Fibroblast of upper back skin (primary cell): Measurements from ENCODE around the gene FLT3.
"Not testable (repeated sequence)": the region's sequence is repeated elsewhere in the genome, so short reads cannot be mapped to it uniquely, and the experiment has no call there.

Experiments
- DNase-seq: peaks from one replicate; pipeline ENCODE4 v3.0.0-alpha.2; 2013

The FLT3 gene

GRCh38 chr13:28043224-28043623 is 57.2 kb downstream of the FLT3 start:
- no peak for DNase-seq

DNA sequence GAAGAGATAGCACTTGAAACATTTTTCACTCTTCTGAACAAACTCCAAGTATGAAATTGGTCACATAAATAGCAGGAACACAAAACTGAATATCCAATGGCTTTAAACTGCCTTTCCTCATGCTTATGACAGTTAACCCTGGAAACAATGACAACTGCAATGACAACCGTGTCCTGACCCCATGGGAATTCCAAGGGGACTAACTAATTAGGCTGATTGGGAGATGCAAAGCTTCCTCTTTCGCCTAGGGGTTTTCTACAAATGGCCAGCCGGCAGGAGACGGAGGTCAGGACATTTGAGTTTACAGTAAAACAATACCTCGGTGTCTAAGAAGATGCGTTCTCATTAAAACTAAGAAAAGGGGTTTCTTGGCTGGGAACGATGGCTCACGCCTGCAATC is 58.9 kb downstream of the FLT3 start:
- no peak for DNase-seq

GRCh38 chr13:28041031-28041461 is 59.3 kb downstream of the FLT3 start:
- no peak for DNase-seq

GRCh38 chr13:28037399-28037798 is 63.0 kb downstream of the FLT3 start:
- no peak for DNase-seq

- DNase-seq = no peak
These were observed 65.1 kb downstream of the FLT3 start for GRCh38 chr13:28035146-28035782.

GRCh38 chr13:28033894-28034655 is 66.3 kb downstream of the FLT3 start:
- no peak for DNase-seq

DNA sequence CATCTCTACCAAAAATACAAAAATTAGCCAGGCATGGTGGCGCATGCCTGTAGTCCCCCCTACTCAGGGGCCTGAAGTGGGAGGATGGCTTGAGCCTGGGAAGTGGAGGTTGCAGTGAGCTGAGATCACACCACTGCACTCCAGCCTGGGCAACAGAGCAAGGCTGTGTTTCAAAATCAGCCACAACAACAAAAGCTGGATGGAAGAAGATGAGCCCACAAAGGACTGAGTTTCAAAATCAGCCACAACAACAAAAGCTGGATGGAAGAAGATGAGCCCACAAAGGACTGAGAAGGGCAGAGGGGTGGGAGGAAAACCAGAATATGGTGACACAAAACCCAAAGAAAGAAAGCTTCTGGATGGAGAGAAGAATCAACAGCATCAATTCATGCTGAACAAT is 67.9 kb downstream of the FLT3 start:
- not testable (repeated sequence) for DNase-seq

GRCh38 chr13:28031896-28032288 is 68.5 kb downstream of the FLT3 start:
- no peak for DNase-seq

- no peak for DNase-seq
These were observed 69.0 kb downstream of the FLT3 start for GRCh38 chr13:28031220-28031895.

DNA sequence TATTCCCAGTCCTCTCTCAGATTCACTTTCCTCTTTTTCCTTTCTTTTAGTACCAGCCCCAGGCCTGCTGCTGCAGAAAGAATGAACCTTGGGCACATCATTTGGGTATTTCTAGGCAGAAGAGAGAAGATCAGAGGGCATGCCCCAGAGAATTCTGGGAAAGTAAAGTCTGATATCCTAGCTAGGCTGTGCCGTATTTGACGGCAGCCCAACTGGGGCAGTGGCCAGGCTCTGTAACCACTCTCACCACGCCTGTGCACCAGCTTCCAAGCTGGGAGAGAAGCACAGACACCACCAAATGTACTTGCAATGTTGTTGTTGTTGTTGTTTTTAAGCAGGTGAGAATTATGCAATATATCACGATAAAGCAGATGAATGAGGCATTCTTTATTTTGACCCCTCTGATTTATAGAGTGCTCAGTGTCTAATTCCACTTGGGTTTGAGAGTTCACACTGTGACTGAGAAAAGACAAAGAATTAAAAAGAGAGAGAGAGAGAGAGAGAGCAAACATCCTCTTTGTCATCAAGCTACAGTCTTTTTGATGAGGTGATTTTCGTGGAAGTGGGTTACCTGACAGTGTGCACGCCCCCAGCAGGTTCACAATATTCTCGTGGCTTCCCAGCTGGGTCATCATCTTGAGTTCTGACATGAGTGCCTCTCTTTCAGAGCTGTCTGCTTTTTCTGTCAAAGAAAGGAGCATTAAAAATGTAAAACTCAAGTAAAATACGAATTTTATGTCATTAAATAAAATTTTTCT is 72.6 kb downstream of the FLT3 start:
- DNase-seq = no peak

DNA sequence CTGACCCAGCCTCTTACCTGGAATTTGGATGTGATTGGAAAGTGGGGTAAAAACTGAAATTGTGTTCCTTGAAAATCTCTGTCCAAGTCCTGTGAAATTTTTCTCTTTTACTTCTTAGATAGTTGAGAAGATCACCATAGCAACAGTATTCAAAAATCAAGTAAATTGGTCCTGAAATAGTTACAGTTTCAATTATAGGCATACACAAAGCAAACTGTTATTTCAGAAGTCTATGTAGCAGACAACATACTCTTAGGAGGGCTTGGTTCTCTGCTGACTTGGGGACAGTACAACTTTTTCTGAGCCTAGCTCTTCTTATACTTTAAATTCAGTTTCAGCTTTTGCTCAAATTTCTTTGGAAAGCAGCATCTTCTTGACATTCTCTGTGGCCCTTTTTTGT is 73.3 kb downstream of the FLT3 start:
- no peak for DNase-seq

DNA sequence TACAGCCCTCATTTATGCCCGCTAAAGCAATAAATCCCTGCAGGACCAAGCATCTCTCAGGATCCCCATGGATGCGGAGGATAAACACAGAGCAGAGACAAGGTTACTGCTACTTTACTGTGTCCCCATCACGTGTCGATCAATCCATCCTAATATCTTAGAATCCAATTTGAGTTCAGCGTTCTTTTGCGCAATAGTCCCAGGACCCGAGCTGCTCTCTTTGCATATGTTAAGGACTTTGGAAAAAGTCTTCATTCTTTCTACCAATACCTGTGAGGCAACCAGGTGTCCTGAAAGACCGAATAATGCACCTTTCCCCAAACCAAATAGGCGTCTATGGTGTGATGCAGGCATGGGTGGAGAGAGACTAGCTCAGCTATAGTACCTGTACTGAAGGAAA is 73.9 kb downstream of the FLT3 start:
- no peak for DNase-seq

DNA sequence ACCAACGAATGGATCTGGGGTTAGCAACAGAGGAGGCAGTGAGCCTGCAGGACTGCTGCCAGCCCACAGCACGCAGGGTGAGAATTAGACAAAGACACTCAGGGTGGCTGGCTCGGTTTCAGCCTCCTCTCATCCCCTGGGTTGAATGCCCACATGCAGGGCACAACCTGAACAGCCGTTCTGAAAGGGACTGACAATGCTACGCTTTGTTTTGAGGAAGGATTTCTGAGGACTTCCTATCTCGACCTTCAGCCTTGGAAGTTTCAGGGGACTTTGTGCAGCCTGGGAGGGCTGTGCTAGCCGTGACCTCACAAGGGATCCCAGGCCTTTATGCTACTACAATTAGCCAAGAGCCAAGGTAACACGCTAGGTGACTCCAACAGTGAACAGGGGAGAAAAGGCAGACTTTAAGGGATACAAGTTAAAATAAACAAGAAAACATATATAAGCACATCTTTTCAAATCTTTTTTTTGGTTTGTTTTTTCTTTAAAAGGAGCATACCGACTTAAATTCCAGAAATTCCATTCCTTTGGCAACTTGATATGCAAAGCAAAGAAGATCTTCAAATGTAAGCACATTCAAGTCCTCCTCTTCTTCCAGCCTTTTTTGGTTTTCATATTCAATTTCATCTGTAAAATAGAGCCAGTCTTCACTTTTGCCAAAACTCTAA is 77.4 kb downstream of the FLT3 start:
- peak; percentile 23 for DNase-seq

DNA sequence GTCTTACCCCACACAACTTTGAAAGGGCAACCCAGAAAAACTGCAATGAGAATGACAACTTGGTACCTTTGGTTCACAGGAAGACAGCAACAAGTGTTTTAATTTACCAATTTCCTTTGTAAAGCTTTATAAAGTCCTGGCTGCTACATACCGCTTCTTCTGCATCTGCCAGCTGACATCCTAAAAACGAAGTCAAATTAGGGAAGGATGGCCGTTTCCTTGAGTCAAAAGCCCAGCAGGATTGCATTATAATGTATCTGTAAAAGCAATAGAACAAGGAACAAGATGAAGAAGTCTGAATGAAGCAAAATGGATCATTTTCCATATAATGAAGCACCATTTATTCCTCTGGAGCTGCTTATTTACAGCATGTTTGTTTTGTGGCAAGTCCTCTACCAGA is 86.1 kb downstream of the FLT3 start:
- DNase-seq = no peak

DNA sequence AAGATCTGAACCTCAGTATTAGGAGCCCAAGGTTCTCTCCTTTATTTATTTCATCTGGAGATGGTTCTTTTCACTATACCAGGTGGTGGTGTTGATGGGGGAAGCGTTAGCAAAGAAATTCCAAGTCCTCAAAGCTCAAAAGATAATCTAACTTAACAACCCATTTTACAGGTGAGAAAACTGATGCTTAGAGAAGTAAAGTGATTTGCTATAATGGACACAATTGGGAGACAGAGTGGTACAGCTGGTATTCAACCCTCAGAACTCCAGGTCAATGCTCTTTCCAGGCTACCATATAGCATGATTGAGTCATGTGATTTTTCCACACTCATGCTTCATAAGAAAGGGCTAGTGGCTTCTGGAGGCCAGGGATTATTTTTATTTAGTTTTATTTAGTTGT is 86.9 kb downstream of the FLT3 start:
- DNase-seq = no peak

GRCh38 chr13:28012896-28013295 is 87.5 kb downstream of the FLT3 start:
- no peak for DNase-seq

GRCh38 chr13:28012383-28012782 is 88.0 kb downstream of the FLT3 start:
- DNase-seq = no peak

DNA sequence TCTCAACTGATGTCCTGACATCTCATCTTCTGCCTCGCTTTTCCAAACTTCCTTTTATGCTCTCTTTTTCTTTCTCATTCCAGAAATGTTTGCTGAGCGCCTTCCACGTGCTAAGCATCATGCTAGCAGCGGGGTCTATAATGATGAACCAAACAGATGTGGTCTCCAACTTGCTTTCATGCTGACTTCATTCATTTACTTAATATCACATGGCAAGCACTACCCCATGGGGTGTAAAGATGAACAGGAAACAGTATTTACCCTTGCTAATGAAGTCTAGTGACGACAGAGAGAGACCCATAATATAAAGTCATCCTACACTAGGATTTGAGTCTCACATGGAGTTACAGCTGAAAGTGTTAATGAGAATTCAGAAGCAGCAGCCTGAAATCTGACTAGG is 90.3 kb downstream of the FLT3 start:
- DNase-seq = no peak

GRCh38 chr13:28005016-28005415 is 95.4 kb downstream of the FLT3 start:
- DNase-seq = not testable (repeated sequence)

- no peak for DNase-seq
These were observed 97.3 kb downstream of the FLT3 start for GRCh38 chr13:28002886-28003698.

GRCh38 chr13:28001837-28002473 is 98.4 kb downstream of the FLT3 start:
- DNase-seq = no peak
